Sigmoid colon (tissue), 7 donors: ENCODE measurements around the gene AHNAK. TPM values are rescaled to one million over a fixed set of nuclear protein-coding genes. Genes with fewer than 3 reads are reported as not detected.
"Not testable (repeated sequence)": the region's sequence is repeated elsewhere in the genome, so short reads cannot be mapped to it uniquely, and the experiment has no call there.

Source experiments
- DNase-seq: peaks from one replicate; pipeline ENCODE4 v3.0.0-alpha.2; 2019
- H3K27ac ChIP-seq, 4 donors: fragments of 200-600 bp; sonication (generic); one replicate each; pipeline ENCODE4 v1.5.1; 2016 to 2019; ENCODE audit warnings: mild to moderate bottlenecking in 1 of 4
- H3K27me3 ChIP-seq, 3 donors: fragments of 200-600 bp; sonication (generic); one replicate each; pipeline ENCODE4 v1.5.1; 2019; ENCODE audit warnings: mild to moderate bottlenecking in 1 of 3
- H3K36me3 ChIP-seq, 4 donors: fragments of 200-600 bp; sonication (generic); one replicate each; pipeline ENCODE4 v1.5.1; 2016 to 2019
- H3K4me1 ChIP-seq, 4 donors: fragments of 200-600 bp; sonication (generic); one replicate each; pipeline ENCODE4 v1.5.1; 2017 to 2019
- H3K4me3 ChIP-seq, 4 donors: fragments of 200-600 bp; sonication (generic); one replicate each; pipeline ENCODE4 v1.5.1; 2017 to 2019; ENCODE audit warnings: mild to moderate bottlenecking in 2 of 4, moderate library complexity in 1 of 4
- H3K9me3 ChIP-seq, 4 donors: fragments of 200-600 bp in 3 of 4; sonication (generic) in 3 of 4; one replicate each; pipeline versions ENCODE4 v1.5.1 to v1.6.1; 2013 to 2019
- EP300 ChIP-seq, 4 donors: sonication (generic); formaldehyde crosslinking; IDR thresholded peaks; one replicate each; pipeline ENCODE4 v1.6.1; 2017; ENCODE audit warnings: antibody characterized with exemption in 4 of 4
- POLR2A ChIP-seq, 2 donors: fragments of 450-650 bp; IDR thresholded peaks; one replicate each; pipeline ENCODE4 v1.6.1; 2016; ENCODE audit warnings: antibody characterized with exemption in 2 of 2, mild to moderate bottlenecking in 2 of 2, moderate library complexity in 2 of 2
- POLR2AphosphoS5 ChIP-seq, 4 donors: sonication (generic); formaldehyde crosslinking; IDR thresholded peaks; one replicate each; pipeline ENCODE4 v1.6.1; 2017; ENCODE audit warnings: antibody characterized with exemption in 4 of 4
- WGBS, 2 donors: extraction: QIAGEN DNeasy Blood & Tissue Kit; methylation state at CpG; one replicate each; pipeline ENCODE4 v1.1.7; 2013; 5-methylcytosine and 5-hydroxymethylcytosine counted together
- intact Hi-C: fragments of 100-400 bp; cut with DNase I; formaldehyde crosslinking; loops from one replicate; pipeline ENCODE4 v1.15.1; 2023
- polyA plus RNA-seq, 3 donors: library from polyadenylated mRNA; stranded (reverse); fragments of 200-250 nt; gene quantifications; one replicate each; pipeline ENCODE4 v1.2.3, GENCODE V29; 2013
- total RNA-seq, 4 donors: library from RNA; depleted of rRNA; stranded (reverse); fragments of >200 nt; gene quantifications; one replicate each; pipeline ENCODE4 v1.1.0, GENCODE V29; 2016
- TF ChIP-seq, protein P1 (sequence below), 4 experiments: fragments of 450-650 bp in 3 of 4; fragments of 200-600 bp in 1 of 4; IDR thresholded peaks; one replicate each; pipeline ENCODE4 v1.5.1; 2016 to 2019; ENCODE audit warnings: antibody characterized with exemption in 4 of 4, mild to moderate bottlenecking in 3 of 4, moderate library complexity in 2 of 4
- donor health status: healthy with polysubstance abuse.
- donor health status: Bipolar disorder and iron deficiency.
- donor health status: healthy.

AHNAK gene
- total and polyA plus RNA-seq, 7 donors = 82.3 to 1,294 (median 751) TPM

- no peaks in the 10 kb centered on the region for H3K27me3 ChIP-seq
- no peak for DNase-seq
- no peaks in the 10 kb centered on the region for H3K36me3 ChIP-seq
- intact Hi-C loops = no loop called here
- TF ChIP-seq POLR2A (IDR thresholded peaks at IDR 0.05) (no peak), POLR2AphosphoS5 (IDR thresholded peaks at IDR 0.05) (no peak), EP300 (IDR thresholded peaks at IDR 0.05) (no peak)
- TF ChIP-seq, protein P1, sequence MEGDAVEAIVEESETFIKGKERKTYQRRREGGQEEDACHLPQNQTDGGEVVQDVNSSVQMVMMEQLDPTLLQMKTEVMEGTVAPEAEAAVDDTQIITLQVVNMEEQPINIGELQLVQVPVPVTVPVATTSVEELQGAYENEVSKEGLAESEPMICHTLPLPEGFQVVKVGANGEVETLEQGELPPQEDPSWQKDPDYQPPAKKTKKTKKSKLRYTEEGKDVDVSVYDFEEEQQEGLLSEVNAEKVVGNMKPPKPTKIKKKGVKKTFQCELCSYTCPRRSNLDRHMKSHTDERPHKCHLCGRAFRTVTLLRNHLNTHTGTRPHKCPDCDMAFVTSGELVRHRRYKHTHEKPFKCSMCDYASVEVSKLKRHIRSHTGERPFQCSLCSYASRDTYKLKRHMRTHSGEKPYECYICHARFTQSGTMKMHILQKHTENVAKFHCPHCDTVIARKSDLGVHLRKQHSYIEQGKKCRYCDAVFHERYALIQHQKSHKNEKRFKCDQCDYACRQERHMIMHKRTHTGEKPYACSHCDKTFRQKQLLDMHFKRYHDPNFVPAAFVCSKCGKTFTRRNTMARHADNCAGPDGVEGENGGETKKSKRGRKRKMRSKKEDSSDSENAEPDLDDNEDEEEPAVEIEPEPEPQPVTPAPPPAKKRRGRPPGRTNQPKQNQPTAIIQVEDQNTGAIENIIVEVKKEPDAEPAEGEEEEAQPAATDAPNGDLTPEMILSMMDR (IDR thresholded peaks at IDR 0.05) = no peak
- H3K4me1 ChIP-seq = peaks cover 0 to 14% (median 9%) of the 10 kb centered on the region in 4 donors
- H3K4me3 ChIP-seq = no peak overlapping the region
- H3K27ac ChIP-seq = no peak overlapping the region
- no peaks in the 10 kb centered on the region for H3K9me3 ChIP-seq
- WGBS, 2 donors = 94 to 95% methylated on average over 11 of the region's 11 CpGs
These were observed 93.7 kb downstream of the AHNAK start for GRCh38 chr11:62452839-62453468.

DNA sequence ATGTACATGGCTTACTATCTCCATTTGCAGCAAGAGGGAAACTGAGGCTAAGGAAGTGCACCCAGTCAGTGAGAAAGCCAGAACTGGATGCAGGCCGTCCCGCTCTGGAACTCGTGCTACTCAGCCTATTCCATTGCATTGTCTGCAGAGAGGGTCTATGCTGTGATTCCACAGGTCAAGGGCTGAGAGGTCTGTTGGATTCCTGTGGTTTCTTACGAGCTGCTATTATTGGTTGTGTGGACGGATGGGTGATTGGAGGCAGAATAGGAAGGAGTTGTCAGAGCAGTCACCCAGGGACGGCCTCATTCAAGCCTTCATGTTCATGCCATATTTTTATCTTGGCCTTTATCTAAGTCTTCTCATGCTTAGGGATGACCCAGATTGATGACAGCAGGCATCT lies 94.3 kb downstream of the AHNAK start:
- no peaks in the 10 kb centered on the region for H3K27me3 ChIP-seq
- H3K27ac ChIP-seq = no peak overlapping the region
- no peaks in the 10 kb centered on the region for H3K9me3 ChIP-seq
- TF ChIP-seq, protein P1 (IDR thresholded peaks at IDR 0.05) = no peak
- no peak for TF ChIP-seq POLR2AphosphoS5 (IDR thresholded peaks at IDR 0.05)
- peaks cover 0 to 8% (median 2%) of the 10 kb centered on the region in 4 donors for H3K4me1 ChIP-seq
- intact Hi-C loops = no loop called here
- 93% methylated on average over 6 of the region's 6 CpGs for WGBS, 2 donors
- no peak for DNase-seq
- H3K36me3 ChIP-seq = no peaks in the 10 kb centered on the region
- H3K4me3 ChIP-seq = no peak overlapping the region

DNA sequence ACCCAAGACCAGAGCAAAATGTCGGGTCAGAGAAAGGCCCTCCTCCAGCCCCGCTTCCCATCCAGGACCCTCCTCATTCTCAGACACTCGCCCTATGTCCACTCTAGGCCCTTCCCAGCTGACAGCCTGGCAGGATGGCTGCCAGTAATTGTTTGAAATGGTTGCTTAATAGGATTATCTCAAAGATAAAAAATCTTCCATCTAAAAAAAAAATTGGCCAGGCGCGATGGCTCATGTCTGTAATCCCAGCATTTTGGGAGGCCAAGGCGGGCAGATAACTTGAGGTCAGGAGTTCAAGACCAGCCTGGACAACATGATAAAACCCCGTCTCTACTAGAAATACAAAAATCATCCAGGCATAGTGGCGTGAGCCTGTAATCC lies 95.4 kb downstream of the AHNAK start:
- 87 to 95% methylated on average over 8 of the region's 8 CpGs for WGBS, 2 donors
- H3K27ac ChIP-seq = no peak overlapping the region
- intact Hi-C loops = no loop called here

DNA sequence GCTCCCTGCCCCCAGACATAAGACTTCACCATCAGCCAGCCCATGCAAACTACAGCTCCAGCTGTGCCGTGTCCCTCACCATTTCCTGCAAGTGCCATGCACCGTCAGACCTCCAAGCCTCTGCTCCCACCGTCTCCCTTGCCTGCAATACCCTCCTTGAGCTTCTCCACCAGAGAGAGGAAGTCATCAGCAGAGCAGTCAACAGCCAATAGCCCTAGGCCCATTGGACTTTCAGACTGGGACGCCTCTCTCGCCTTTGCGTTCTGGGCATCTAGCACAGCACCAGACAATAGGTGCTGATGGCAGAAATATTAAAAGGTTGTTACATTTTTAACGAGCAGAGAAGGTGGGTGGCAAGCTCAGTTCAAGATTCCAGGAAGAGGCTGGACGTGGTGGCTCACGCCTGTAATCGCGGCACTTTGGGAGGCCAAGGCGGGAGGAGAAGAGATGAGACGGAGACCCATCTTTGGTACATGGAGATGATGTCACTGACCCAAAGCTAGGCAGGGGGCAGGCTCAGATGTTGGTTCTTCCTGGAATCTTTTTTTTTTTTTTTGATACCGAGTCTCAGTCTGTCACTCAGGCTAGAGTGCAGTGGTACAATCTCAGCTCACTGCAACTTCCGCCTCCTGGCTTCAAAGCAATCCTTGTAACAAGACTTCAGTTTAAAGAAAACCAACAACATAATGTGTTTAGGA lies 95.9 kb downstream of the AHNAK start:
- WGBS, 2 donors = 90 to 94% methylated on average over 15 of the region's 15 CpGs
- Histone ChIP-seq H3K4me1 (peaks cover 0 to 15% (median 9%) of the 10 kb centered on the region in 4 donors), H3K27me3 (no peaks in the 10 kb centered on the region), H3K27ac (no peak overlapping the region), H3K4me3 (no peak overlapping the region), H3K9me3 (no peaks in the 10 kb centered on the region), H3K36me3 (no peaks in the 10 kb centered on the region)
- intact Hi-C loops = no loop called here
- DNase-seq = no peak
- TF ChIP-seq EP300 (IDR thresholded peaks at IDR 0.05) (no peak), POLR2AphosphoS5 (IDR thresholded peaks at IDR 0.05) (no peak), POLR2A (IDR thresholded peaks at IDR 0.05) (no peak)
- TF ChIP-seq, protein P1 (IDR thresholded peaks at IDR 0.05) = no peak

More for the DNA sequence above, 95.4 kb downstream of the AHNAK start:
- Histone ChIP-seq H3K9me3 (no peaks in the 10 kb centered on the region), H3K27me3 (no peaks in the 10 kb centered on the region), H3K36me3 (no peaks in the 10 kb centered on the region), H3K4me1 (peaks cover 0 to 10% (median 4%) of the 10 kb centered on the region in 4 donors), H3K4me3 (no peak overlapping the region)
- DNase-seq = no peak
- TF ChIP-seq EP300 (IDR thresholded peaks at IDR 0.05) (no peak), POLR2AphosphoS5 (IDR thresholded peaks at IDR 0.05) (no peak), POLR2A (IDR thresholded peaks at IDR 0.05) (no peak)
- TF ChIP-seq, protein P1 (IDR thresholded peaks at IDR 0.05) = no peak

GRCh38 chr11:62449912-62450311 lies 96.7 kb downstream of the AHNAK start:
- H3K27ac ChIP-seq = peak overlapping the region in 3 of 4 donors; percentile 43 to 58 (median 58)

More at GRCh38 chr11:62449912-62450311, 96.7 kb downstream of the AHNAK start:
- H3K9me3 ChIP-seq, DNase-seq, H3K36me3 ChIP-seq, H3K4me3 ChIP-seq, intact Hi-C loops, H3K27me3 ChIP-seq: not testable (repeated sequence)
- 74 to 88% methylated on average over 7 of the region's 7 CpGs for WGBS, 2 donors
- peaks cover 0 to 23% (median 16%) of the 10 kb centered on the region in 4 donors for H3K4me1 ChIP-seq
